DND-41 (cell line): Measurements from ENCODE around the gene GABRG3.

Source experiments
- ATAC-seq: fragments of 200-7000 bp; cut with Tn5 transposase; 3 replicates; pipeline ENCODE4 v1.9.1; 2021; ENCODE audit warnings: low read depth; ENCODE audit not compliant: insufficient read depth
- DNase-seq: peaks from one replicate; pipeline ENCODE4 v3.0.0-alpha.2; 2020
- H2AFZ ChIP-seq: 2 replicates; pipeline ENCODE4 v1.6.0; 2012; ENCODE audit warnings: low read depth, low read length
- H3K27ac ChIP-seq: 2 replicates; pipeline ENCODE4 v1.5.1; 2012; ENCODE audit warnings: low read length, inconsistent platforms
- H3K27me3 ChIP-seq: fragments of 200-600 bp; sonication (generic); 2 replicates; pipeline ENCODE4 v1.6.0; 2012; ENCODE audit warnings: low read length, mild to moderate bottlenecking, inconsistent platforms; ENCODE audit not compliant: insufficient read depth, poor library complexity
- H3K36me3 ChIP-seq: 2 replicates; pipeline ENCODE4 v1.5.1; 2012; ENCODE audit warnings: low read length, inconsistent platforms; ENCODE audit not compliant: insufficient read depth
- H3K4me1 ChIP-seq: 2 replicates; pipeline ENCODE4 v1.5.1; 2012; ENCODE audit warnings: mild to moderate bottlenecking, low read length; ENCODE audit not compliant: insufficient read depth
- H3K4me2 ChIP-seq: 2 replicates; pipeline ENCODE4 v1.6.0; 2012; ENCODE audit warnings: mild to moderate bottlenecking, moderate library complexity, low read length, inconsistent platforms; ENCODE audit not compliant: insufficient read depth
- H3K4me3 ChIP-seq, 2 experiments: fragments of 200-600 bp in 1 of 2; shearing (Covaris generic) in 1 of 2; 2 replicates each; pipeline ENCODE4 v1.5.1; 2012 to 2016; ENCODE audit warnings: inconsistent platforms in 2 of 2, low read length in 2 of 2, mild to moderate bottlenecking in 2 of 2, low read depth in 1 of 2, moderate library complexity in 1 of 2
- H3K79me2 ChIP-seq: 2 replicates; pipeline ENCODE4 v1.6.0; 2012; ENCODE audit warnings: low read length, inconsistent platforms; ENCODE audit not compliant: insufficient read depth
- H3K9ac ChIP-seq: 2 replicates; pipeline ENCODE4 v1.6.0; 2012; ENCODE audit warnings: low read depth, mild to moderate bottlenecking, inconsistent platforms, low read length, moderate library complexity
- H3K9me3 ChIP-seq: 2 replicates; pipeline ENCODE4 v1.5.1; 2012; ENCODE audit warnings: low read length, moderate library complexity, mild to moderate bottlenecking, inconsistent platforms; ENCODE audit not compliant: insufficient read depth, severe bottlenecking
- H4K20me1 ChIP-seq: 2 replicates; pipeline ENCODE4 v1.6.0; 2012; ENCODE audit warnings: low read length; ENCODE audit not compliant: insufficient read depth
- CTCF ChIP-seq: IDR thresholded peaks from 2 replicates; pipeline ENCODE4 v1.5.1; 2012; ENCODE audit warnings: borderline replicate concordance, low read length, moderate library complexity, mild to moderate bottlenecking; ENCODE audit not compliant: poor library complexity, severe bottlenecking; ENCODE audit errors: extremely low read depth
- EZH2 ChIP-seq: IDR thresholded peaks from 3 replicates; pipeline ENCODE4 v1.6.1; 2012; ENCODE audit warnings: borderline replicate concordance, low read depth, mild to moderate bottlenecking, moderate library complexity, low read length, inconsistent platforms; ENCODE audit not compliant: severe bottlenecking

GABRG3 gene

GRCh38 chr15:27468151-27468591 is 497.2 kb downstream of the GABRG3 start:
- no peaks in the 10 kb centered on the region for H4K20me1 ChIP-seq
- no peak for TF ChIP-seq EZH2
- no peak for TF ChIP-seq CTCF
- H3K9me3 ChIP-seq = no peaks in the 10 kb centered on the region
- H3K79me2 ChIP-seq = no peaks in the 10 kb centered on the region
- H3K4me3 ChIP-seq = no peak overlapping the region
- ATAC-seq (no peak), DNase-seq (peak; percentile 8)
- H3K9ac ChIP-seq = no peak overlapping the region
- no peak overlapping the region for H3K4me2 ChIP-seq
- H3K36me3 ChIP-seq = no peaks in the 10 kb centered on the region
- no peaks in the 10 kb centered on the region for H3K27me3 ChIP-seq
- H2AFZ ChIP-seq = no peak overlapping the region
- H3K27ac ChIP-seq = no peak overlapping the region
- H3K4me1 ChIP-seq = no peaks in the 10 kb centered on the region

- Histone ChIP-seq H3K9me3 (no peaks in the 10 kb centered on the region), H3K4me1 (no peaks in the 10 kb centered on the region), H3K4me2 (no peak overlapping the region), H3K27ac (no peak overlapping the region), H4K20me1 (no peaks in the 10 kb centered on the region), H3K36me3 (no peaks in the 10 kb centered on the region), H3K79me2 (no peaks in the 10 kb centered on the region), H3K4me3 (no peak overlapping the region), H3K9ac (no peak overlapping the region), H2AFZ (no peak overlapping the region), H3K27me3 (no peaks in the 10 kb centered on the region)
- no peak for ATAC-seq
- no peak for DNase-seq
- TF ChIP-seq CTCF = no peak
Measured at GRCh38 chr15:27473845-27474244, 502.9 kb downstream of the GABRG3 start.

- Histone ChIP-seq H4K20me1 (no peaks in the 10 kb centered on the region), H3K4me1 (no peaks in the 10 kb centered on the region), H3K27me3 (no peaks in the 10 kb centered on the region), H3K9ac (no peak overlapping the region), H3K27ac (no peak overlapping the region), H3K4me3 (no peak overlapping the region), H3K36me3 (no peaks in the 10 kb centered on the region), H3K9me3 (no peaks in the 10 kb centered on the region), H2AFZ (no peak overlapping the region), H3K79me2 (no peaks in the 10 kb centered on the region), H3K4me2 (no peak overlapping the region)
- DNase-seq (no peak), ATAC-seq (no peak)
- no peak for TF ChIP-seq CTCF
- TF ChIP-seq EZH2 = no peak
Measured at GRCh38 chr15:27475395-27475794, 504.4 kb downstream of the GABRG3 start.
